ENCODE measurements around the gene WSCD1. TPM values are rescaled to one million over a fixed set of nuclear protein-coding genes. Genes with fewer than 3 reads are reported as not detected.

The WSCD1 gene
- total RNA-seq, 2 donors from 2014 or later = 1.8 to 5.5 TPM

- Histone ChIP-seq H3K27ac (no peak overlapping the region), H3K4me1 (no peaks in the 10 kb centered on the region), H3K4me3 (no peak overlapping the region), H3K27me3 (no peaks in the 10 kb centered on the region), H3K9me3 (no peaks in the 10 kb centered on the region), H3K36me3 (no peaks in the 10 kb centered on the region)
- DNase-seq (ENCODE audit: low spot score) = no peak
- TF ChIP-seq CTCF (IDR thresholded peaks at IDR 0.05) = no peak
These were observed 92.0 kb downstream of the WSCD1 start for GRCh38 chr17:6162216-6162615.

GRCh38 chr17:6162892-6163291 lies 92.7 kb downstream of the WSCD1 start:
- Histone ChIP-seq H3K27me3 (no peaks in the 10 kb centered on the region), H3K27ac (no peak overlapping the region), H3K36me3 (no peaks in the 10 kb centered on the region), H3K4me3 (no peak overlapping the region), H3K9me3 (no peaks in the 10 kb centered on the region), H3K4me1 (no peaks in the 10 kb centered on the region)
- no peak for DNase-seq (ENCODE audit: low spot score)
- no peak for TF ChIP-seq CTCF (IDR thresholded peaks at IDR 0.05)

GRCh38 chr17:6163612-6164333 lies 93.6 kb downstream of the WSCD1 start:
- no peak for TF ChIP-seq CTCF (IDR thresholded peaks at IDR 0.05)
- Histone ChIP-seq H3K4me1 (no peaks in the 10 kb centered on the region), H3K27ac (no peak overlapping the region), H3K27me3 (no peaks in the 10 kb centered on the region), H3K9me3 (no peaks in the 10 kb centered on the region), H3K36me3 (no peaks in the 10 kb centered on the region), H3K4me3 (no peak overlapping the region)
- no peak for DNase-seq (ENCODE audit: low spot score)

- DNase-seq (ENCODE audit: low spot score) = no peak
- Histone ChIP-seq H3K9me3 (no peaks in the 10 kb centered on the region), H3K27me3 (no peaks in the 10 kb centered on the region), H3K4me3 (no peak overlapping the region), H3K36me3 (no peaks in the 10 kb centered on the region), H3K27ac (no peak overlapping the region), H3K4me1 (no peaks in the 10 kb centered on the region)
- no peak for TF ChIP-seq CTCF (IDR thresholded peaks at IDR 0.05)
These were observed 94.8 kb downstream of the WSCD1 start for GRCh38 chr17:6164996-6165395.

- H3K4me1 ChIP-seq = no peaks in the 10 kb centered on the region
- no peak overlapping the region for H3K27ac ChIP-seq
- DNase-seq (ENCODE audit: low spot score) = no peak
- H3K9me3 ChIP-seq = no peaks in the 10 kb centered on the region
- no peaks in the 10 kb centered on the region for H3K36me3 ChIP-seq
- no peak for TF ChIP-seq CTCF (IDR thresholded peaks at IDR 0.05)
- no peak overlapping the region for H3K4me3 ChIP-seq
- H3K27me3 ChIP-seq = no peaks in the 10 kb centered on the region
These were observed 95.6 kb downstream of the WSCD1 start for GRCh38 chr17:6165806-6166205.

Data from right atrium auricular region (tissue), 2 donors.